A673 (cell line): ENCODE measurements around the gene MOB3A.

Experiments used
- EZH2 ChIP-seq: fragments of 200-600 bp; sonication (generic); IDR thresholded peaks from 2 replicates; pipeline ENCODE4 v1.6.1; 2017; ENCODE audit warnings: borderline replicate concordance, low read depth, mild to moderate bottlenecking, mixed read lengths, antibody characterized with exemption, low read length; ENCODE audit not compliant: poor library complexity, severe bottlenecking
- TF ChIP-seq, protein P1 (sequence below): fragments of 300-800, 200-600 bp; sonication (generic); conservative IDR thresholded peaks from 2 replicates; pipeline ENCODE4 v1.5.1; 2017; ENCODE audit warnings: low read depth, mild to moderate bottlenecking, antibody characterized with exemption, low read length, moderate library complexity, mixed read lengths

GRCh38 chr19:2136796-2137195 is 40.7 kb upstream of the MOB3A start:
- TF ChIP-seq, protein P1, sequence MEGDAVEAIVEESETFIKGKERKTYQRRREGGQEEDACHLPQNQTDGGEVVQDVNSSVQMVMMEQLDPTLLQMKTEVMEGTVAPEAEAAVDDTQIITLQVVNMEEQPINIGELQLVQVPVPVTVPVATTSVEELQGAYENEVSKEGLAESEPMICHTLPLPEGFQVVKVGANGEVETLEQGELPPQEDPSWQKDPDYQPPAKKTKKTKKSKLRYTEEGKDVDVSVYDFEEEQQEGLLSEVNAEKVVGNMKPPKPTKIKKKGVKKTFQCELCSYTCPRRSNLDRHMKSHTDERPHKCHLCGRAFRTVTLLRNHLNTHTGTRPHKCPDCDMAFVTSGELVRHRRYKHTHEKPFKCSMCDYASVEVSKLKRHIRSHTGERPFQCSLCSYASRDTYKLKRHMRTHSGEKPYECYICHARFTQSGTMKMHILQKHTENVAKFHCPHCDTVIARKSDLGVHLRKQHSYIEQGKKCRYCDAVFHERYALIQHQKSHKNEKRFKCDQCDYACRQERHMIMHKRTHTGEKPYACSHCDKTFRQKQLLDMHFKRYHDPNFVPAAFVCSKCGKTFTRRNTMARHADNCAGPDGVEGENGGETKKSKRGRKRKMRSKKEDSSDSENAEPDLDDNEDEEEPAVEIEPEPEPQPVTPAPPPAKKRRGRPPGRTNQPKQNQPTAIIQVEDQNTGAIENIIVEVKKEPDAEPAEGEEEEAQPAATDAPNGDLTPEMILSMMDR, result no peak
- TF ChIP-seq EZH2, result no peak
